ENCODE results near the gene PER1. TPM values are rescaled to one million over a fixed set of nuclear protein-coding genes. Genes with fewer than 3 reads are reported as not detected.

The PER1 gene
- total RNA-seq, 1 experiment from 2014 or later: 10.6 TPM

DNA sequence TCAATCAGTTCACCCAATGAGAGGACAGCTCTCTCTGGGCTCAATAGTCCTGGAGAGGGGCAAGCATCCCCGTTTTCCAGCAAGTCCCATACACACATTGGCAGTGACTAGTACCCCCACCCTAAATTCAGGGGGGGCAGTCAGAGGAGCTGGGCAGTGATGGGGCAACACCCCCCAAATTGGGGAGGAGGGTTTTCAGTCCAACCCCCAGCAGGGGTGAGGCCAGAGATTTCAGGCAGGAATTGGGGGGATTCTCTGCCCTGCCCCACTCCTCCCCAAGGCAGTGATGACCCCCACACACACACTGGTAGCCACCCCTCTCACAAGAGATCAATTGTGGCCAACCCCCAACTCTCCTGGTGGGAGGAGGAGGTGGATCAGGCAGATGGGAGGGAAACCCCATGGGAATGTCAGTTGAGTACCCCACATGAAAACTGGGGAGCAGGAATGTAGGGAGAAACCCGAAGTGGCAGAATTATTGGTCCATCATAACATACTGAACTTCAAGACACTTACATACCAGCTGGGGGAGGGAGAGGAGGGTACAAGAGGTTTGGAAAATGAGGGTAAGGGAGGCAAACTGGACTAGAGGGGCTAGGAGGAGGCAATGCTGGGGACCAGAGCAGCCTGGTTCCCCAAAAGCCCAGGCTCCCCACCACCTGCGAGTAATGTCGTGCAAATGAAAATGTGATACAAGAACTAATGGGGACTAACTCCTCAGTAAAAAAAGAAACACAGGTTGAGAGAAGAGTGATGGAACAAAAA, 7.4 kb upstream of the PER1 start:
- Histone ChIP-seq H3K4me3 (ENCODE audit: low read depth, low read length) (no peak overlapping the region), H3K27me3 (replicated peaks; ENCODE audit: control insufficient read depth, insufficient read depth, low read length) (no peaks in the 10 kb centered on the region), H3K36me3 (ENCODE audit: control insufficient read depth, insufficient read depth, low read length) (no peaks in the 10 kb centered on the region), H3K4me1 (peaks cover 19% of the 10 kb centered on the region), H3K9me3 (no peaks in the 10 kb centered on the region)
- no peak overlapping the region for H3K27ac Mint-ChIP-seq (ENCODE audit: unreplicated experiment)
- DNase-seq: no peak
- intact Hi-C loops (cut with micrococcal nuclease; ENCODE audit: unreplicated experiment): loop anchor here (2.0 kb wide), 1 partner anchor 35 kb away; the partner anchor contains the start of gene HES7
- ChIA-PET CTCF (no interaction called here), POLR2A (interaction anchor here (1.7 kb wide), 1 partner anchor 13 kb away, joined by 5 read pairs; no protein-coding TSS in a partner anchor)
- no peaks in the 10 kb centered on the region for H3K27me3 Mint-ChIP-seq (ENCODE audit: insufficient read depth, unreplicated experiment)
- H3K4me1 Mint-ChIP-seq (ENCODE audit: low read depth, unreplicated experiment): peaks cover 10% of the 10 kb centered on the region
- TF ChIP-seq, protein P1, sequence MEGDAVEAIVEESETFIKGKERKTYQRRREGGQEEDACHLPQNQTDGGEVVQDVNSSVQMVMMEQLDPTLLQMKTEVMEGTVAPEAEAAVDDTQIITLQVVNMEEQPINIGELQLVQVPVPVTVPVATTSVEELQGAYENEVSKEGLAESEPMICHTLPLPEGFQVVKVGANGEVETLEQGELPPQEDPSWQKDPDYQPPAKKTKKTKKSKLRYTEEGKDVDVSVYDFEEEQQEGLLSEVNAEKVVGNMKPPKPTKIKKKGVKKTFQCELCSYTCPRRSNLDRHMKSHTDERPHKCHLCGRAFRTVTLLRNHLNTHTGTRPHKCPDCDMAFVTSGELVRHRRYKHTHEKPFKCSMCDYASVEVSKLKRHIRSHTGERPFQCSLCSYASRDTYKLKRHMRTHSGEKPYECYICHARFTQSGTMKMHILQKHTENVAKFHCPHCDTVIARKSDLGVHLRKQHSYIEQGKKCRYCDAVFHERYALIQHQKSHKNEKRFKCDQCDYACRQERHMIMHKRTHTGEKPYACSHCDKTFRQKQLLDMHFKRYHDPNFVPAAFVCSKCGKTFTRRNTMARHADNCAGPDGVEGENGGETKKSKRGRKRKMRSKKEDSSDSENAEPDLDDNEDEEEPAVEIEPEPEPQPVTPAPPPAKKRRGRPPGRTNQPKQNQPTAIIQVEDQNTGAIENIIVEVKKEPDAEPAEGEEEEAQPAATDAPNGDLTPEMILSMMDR (IDR thresholded peaks at IDR 0.05; ENCODE audit: insufficient read depth in 1 of 2, low read depth in 1 of 2, low read length in 1 of 2, severe bottlenecking in 1 of 2, unreplicated experiment in 1 of 2): no peak
- no TSS peak for BruUV-seq (replicated peaks)
- peak overlapping the region; percentile 49 for H3K4me3 Mint-ChIP-seq (ENCODE audit: unreplicated experiment)
- no peaks in the 10 kb centered on the region for H3K9me3 Mint-ChIP-seq (ENCODE audit: unreplicated experiment)
- peaks cover 29% of the 10 kb centered on the region for H3K36me3 Mint-ChIP-seq (ENCODE audit: insufficient read depth, unreplicated experiment)

DNA sequence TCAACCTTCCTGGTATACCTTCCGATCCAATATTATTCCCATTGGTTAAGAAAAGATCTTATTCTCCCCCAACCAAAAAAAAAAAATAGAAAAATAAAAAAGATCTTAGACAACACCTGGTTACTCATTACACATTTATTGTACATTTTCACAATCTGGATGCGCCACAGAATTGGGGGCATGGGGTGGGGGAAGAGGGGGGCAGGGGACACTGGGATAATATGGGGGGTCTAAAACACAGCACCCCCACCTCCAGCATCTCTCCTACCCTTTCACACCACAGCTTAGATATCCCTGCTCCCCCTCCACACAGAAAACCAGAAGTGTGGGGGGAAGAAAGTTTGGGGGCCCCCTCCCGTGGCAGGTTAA, 6.8 kb upstream of the PER1 start:
- BruUV-seq (replicated peaks): no TSS peak
- ChIA-PET CTCF (no interaction called here), POLR2A (interaction anchor here (1.0 kb wide), 1 partner anchor 14 kb away, joined by 3 read pairs; no protein-coding TSS in a partner anchor)

DNA sequence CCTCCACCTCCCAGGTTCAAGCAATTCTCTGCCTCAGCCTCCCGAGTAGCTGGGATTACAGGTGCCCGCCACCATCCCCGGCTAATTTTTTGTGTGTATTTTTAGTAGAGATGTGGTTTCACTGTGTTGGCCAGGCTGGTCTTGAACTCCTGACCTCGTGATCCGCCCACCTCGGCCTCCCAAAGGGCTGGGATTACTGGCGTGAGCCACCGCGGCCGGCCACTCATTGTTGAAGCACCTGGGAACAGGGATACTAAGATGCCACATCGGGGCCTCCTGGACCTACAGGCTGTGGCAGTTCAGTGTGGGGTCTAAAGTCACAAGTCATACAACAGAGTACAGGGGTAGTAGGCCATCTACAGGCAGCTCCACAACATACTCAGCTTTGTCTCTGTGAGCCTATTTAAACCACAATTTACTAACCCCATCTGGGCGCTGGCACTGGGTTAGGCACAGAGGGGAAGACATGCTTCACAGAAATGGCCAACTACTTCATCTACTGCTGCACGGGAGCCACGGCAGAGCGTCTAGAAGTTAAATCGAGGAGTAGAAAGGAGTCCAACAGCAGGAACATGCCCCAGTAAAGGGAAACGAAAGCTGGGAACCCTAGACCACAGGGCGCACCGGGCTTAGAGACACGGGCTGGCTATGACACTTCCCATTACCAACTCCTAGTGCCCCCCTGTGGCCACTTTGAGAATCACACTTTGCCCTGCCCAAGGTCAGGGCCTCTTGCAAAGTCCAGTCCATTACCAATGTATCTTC, 6.2 kb upstream of the PER1 start:
- Mint-ChIP-seq H3K9me3 (ENCODE audit: unreplicated experiment) (no peaks in the 10 kb centered on the region), H3K4me1 (ENCODE audit: low read depth, unreplicated experiment) (peaks cover 21% of the 10 kb centered on the region), H3K27ac (ENCODE audit: unreplicated experiment) (peak overlapping the region; percentile 25)

More for the DNA sequence above, 6.8 kb upstream of the PER1 start:
- H3K4me1 ChIP-seq: peaks cover 21% of the 10 kb centered on the region
- Mint-ChIP-seq H3K27ac (ENCODE audit: unreplicated experiment) (no peak overlapping the region), H3K36me3 (ENCODE audit: insufficient read depth, unreplicated experiment) (peaks cover 32% of the 10 kb centered on the region), H3K27me3 (ENCODE audit: insufficient read depth, unreplicated experiment) (no peaks in the 10 kb centered on the region), H3K4me1 (ENCODE audit: low read depth, unreplicated experiment) (peaks cover 16% of the 10 kb centered on the region), H3K4me3 (ENCODE audit: unreplicated experiment) (no peak overlapping the region), H3K9me3 (ENCODE audit: unreplicated experiment) (no peaks in the 10 kb centered on the region)
- intact Hi-C loops (cut with micrococcal nuclease; ENCODE audit: unreplicated experiment): loop anchor here (2.0 kb wide), 1 partner anchor 34 kb away; the partner anchor contains the start of gene HES7
- H3K9me3 ChIP-seq: no peaks in the 10 kb centered on the region
- DNase-seq: no peak
- TF ChIP-seq, protein P1 (IDR thresholded peaks at IDR 0.05; ENCODE audit: insufficient read depth in 1 of 2, low read depth in 1 of 2, low read length in 1 of 2, severe bottlenecking in 1 of 2, unreplicated experiment in 1 of 2): no peak
- H3K27me3 ChIP-seq (replicated peaks; ENCODE audit: control insufficient read depth, insufficient read depth, low read length): no peaks in the 10 kb centered on the region
- no peaks in the 10 kb centered on the region for H3K36me3 ChIP-seq (ENCODE audit: control insufficient read depth, insufficient read depth, low read length)
- no peak overlapping the region for H3K4me3 ChIP-seq (ENCODE audit: low read depth, low read length)

More for the DNA sequence above, 6.2 kb upstream of the PER1 start:
- TF ChIP-seq, protein P1 (IDR thresholded peaks at IDR 0.05; ENCODE audit: insufficient read depth in 1 of 2, low read depth in 1 of 2, low read length in 1 of 2, severe bottlenecking in 1 of 2, unreplicated experiment in 1 of 2): peak; percentile 57 to 61
- H3K4me3 ChIP-seq (ENCODE audit: low read depth, low read length): no peak overlapping the region
- intact Hi-C loops (cut with micrococcal nuclease; ENCODE audit: unreplicated experiment): loop anchor here (2.0 kb wide), 1 partner anchor 34 kb away; the partner anchor contains the start of gene HES7
- peak; percentile 80 to 86 for DNase-seq
- Mint-ChIP-seq H3K4me3 (ENCODE audit: unreplicated experiment) (no peak overlapping the region), H3K27me3 (ENCODE audit: insufficient read depth, unreplicated experiment) (no peaks in the 10 kb centered on the region), H3K36me3 (ENCODE audit: insufficient read depth, unreplicated experiment) (peaks cover 38% of the 10 kb centered on the region)
- POLR2A ChIA-PET: interaction anchor here (1.0 kb wide), 1 partner anchor 15 kb away, joined by 3 read pairs; no protein-coding TSS in a partner anchor
- H3K4me1 ChIP-seq: peaks cover 20% of the 10 kb centered on the region
- H3K9me3 ChIP-seq: no peaks in the 10 kb centered on the region
- BruUV-seq (replicated peaks): no TSS peak
- no peaks in the 10 kb centered on the region for H3K36me3 ChIP-seq (ENCODE audit: control insufficient read depth, insufficient read depth, low read length)
- CTCF ChIA-PET: no interaction called here
- H3K27me3 ChIP-seq (replicated peaks; ENCODE audit: control insufficient read depth, insufficient read depth, low read length): no peaks in the 10 kb centered on the region
